ENCODE data around the gene ALG14.

DNA sequence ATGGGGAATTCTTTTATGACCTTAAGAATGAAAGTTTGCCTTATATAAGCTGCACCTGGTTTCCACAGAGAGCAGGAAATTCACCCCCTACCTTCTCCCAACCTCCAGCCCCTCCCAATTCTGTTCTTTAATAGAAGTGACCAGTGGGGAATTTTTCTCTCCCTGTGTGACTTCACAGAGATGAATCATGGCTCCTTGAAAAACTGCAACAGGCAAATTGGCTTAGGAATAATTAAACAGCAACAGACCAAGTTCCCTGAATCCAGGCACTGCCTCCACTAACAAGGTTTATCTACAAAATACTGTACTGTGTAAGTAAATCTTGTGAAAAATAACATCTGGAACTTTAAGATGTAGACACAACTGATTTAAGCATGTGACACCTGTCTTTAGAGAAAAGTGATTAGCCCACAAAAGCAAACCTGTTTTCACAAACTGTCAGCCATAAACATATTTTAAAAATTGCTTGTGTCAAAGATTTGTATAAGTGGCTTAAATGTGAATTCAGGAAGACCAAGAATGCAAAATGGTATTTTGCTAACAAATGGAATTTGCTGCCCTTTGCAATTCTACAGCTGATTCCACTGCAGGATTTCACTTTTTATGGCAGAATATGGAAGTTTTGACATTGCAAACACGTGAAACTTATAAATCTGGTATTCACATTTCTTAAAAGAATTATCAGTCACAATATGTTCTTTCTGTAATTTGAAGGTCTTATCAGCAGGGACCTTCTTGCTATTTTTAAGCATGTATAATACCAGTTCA lies 54.0 kb downstream of the ALG14 start:
- TF ChIP-seq POLR2A (IDR thresholded peaks at IDR 0.05): no peak
- TF ChIP-seq, protein P1, sequence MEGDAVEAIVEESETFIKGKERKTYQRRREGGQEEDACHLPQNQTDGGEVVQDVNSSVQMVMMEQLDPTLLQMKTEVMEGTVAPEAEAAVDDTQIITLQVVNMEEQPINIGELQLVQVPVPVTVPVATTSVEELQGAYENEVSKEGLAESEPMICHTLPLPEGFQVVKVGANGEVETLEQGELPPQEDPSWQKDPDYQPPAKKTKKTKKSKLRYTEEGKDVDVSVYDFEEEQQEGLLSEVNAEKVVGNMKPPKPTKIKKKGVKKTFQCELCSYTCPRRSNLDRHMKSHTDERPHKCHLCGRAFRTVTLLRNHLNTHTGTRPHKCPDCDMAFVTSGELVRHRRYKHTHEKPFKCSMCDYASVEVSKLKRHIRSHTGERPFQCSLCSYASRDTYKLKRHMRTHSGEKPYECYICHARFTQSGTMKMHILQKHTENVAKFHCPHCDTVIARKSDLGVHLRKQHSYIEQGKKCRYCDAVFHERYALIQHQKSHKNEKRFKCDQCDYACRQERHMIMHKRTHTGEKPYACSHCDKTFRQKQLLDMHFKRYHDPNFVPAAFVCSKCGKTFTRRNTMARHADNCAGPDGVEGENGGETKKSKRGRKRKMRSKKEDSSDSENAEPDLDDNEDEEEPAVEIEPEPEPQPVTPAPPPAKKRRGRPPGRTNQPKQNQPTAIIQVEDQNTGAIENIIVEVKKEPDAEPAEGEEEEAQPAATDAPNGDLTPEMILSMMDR (IDR thresholded peaks at IDR 0.05): no peak
- TF ChIP-seq POLR2AphosphoS5 (IDR thresholded peaks at IDR 0.05; ENCODE audit: insufficient read depth in 1 of 2, low read depth in 1 of 2): no peak
